ENCODE data around the gene PTPRM. TPM values are rescaled to one million over a fixed set of nuclear protein-coding genes. Genes with fewer than 3 reads are reported as not detected.

Gene PTPRM
- total RNA-seq, 4 donors from 2014 or later: 22.5 to 92.5 (median 39.2) TPM

GRCh38 chr18:7764405-7764804 is 197.3 kb downstream of the PTPRM start:
- no peaks in the 10 kb centered on the region for H3K27me3 ChIP-seq
- in situ Hi-C loops (cut with MboI; ENCODE audit: low pct_ligation_motif_present in 1 of 4, low pct_unique_long_range_greater_than_20kb in 1 of 4, low sequenced_read_pairs in 3 of 4) (no loop called here), intact Hi-C loops (cut with DNase I; ENCODE audit: low total_unique reads) (no loop called here)
- H3K36me3 ChIP-seq: no peaks in the 10 kb centered on the region
- no peak for DNase-seq
- no peaks in the 10 kb centered on the region for H3K9me3 ChIP-seq
- H3K4me1 ChIP-seq: peaks cover 0 to under 1% (median 0%) of the 10 kb centered on the region in 4 donors
- WGBS, 2 donors (ENCODE audit: low coverage in 1 of 2): 65 to 71% methylated on average over 1 to 2 of the region's 2 CpGs
- no peak overlapping the region for H3K4me3 ChIP-seq
- H3K27ac ChIP-seq: no peak overlapping the region
- TF ChIP-seq POLR2A (IDR thresholded peaks at IDR 0.05) (no peak), EP300 (IDR thresholded peaks at IDR 0.05; ENCODE audit: low read depth) (no peak), CTCF (IDR thresholded peaks at IDR 0.05) (no peak), POLR2AphosphoS5 (IDR thresholded peaks at IDR 0.05) (no peak)

- Histone ChIP-seq H3K27me3 (no peaks in the 10 kb centered on the region), H3K4me1 (peaks cover 0 to 2% (median 0%) of the 10 kb centered on the region in 4 donors), H3K9me3 (no peaks in the 10 kb centered on the region), H3K4me3 (no peak overlapping the region), H3K27ac (no peak overlapping the region), H3K36me3 (no peaks in the 10 kb centered on the region)
- in situ Hi-C loops (cut with MboI; ENCODE audit: low pct_ligation_motif_present in 1 of 4, low pct_unique_long_range_greater_than_20kb in 1 of 4, low sequenced_read_pairs in 3 of 4): no loop called here
- 43 to 66% methylated on average over 1 to 4 of the region's 4 CpGs for WGBS, 2 donors (ENCODE audit: low coverage in 1 of 2)
- no peak for DNase-seq
- intact Hi-C loops (cut with DNase I; ENCODE audit: low total_unique reads): no loop called here
- TF ChIP-seq POLR2A (IDR thresholded peaks at IDR 0.05): no peak
- TF ChIP-seq EP300 (IDR thresholded peaks at IDR 0.05; ENCODE audit: low read depth): no peak
- no peak for TF ChIP-seq POLR2AphosphoS5 (IDR thresholded peaks at IDR 0.05)
- TF ChIP-seq CTCF (IDR thresholded peaks at IDR 0.05): no peak
Observed at GRCh38 chr18:7766346-7766745, 199.2 kb downstream of the PTPRM start.

GRCh38 chr18:7766817-7767216 is 199.7 kb downstream of the PTPRM start:
- no peak for DNase-seq
- H3K36me3 ChIP-seq: no peaks in the 10 kb centered on the region
- in situ Hi-C loops (cut with MboI; ENCODE audit: low pct_ligation_motif_present in 1 of 4, low pct_unique_long_range_greater_than_20kb in 1 of 4, low sequenced_read_pairs in 3 of 4): no loop called here
- intact Hi-C loops (cut with DNase I; ENCODE audit: low total_unique reads): no loop called here
- H3K4me1 ChIP-seq: peaks cover 0 to 4% (median 3%) of the 10 kb centered on the region in 4 donors
- no peaks in the 10 kb centered on the region for H3K27me3 ChIP-seq
- H3K27ac ChIP-seq: no peak overlapping the region
- TF ChIP-seq POLR2AphosphoS5 (IDR thresholded peaks at IDR 0.05) (no peak), POLR2A (IDR thresholded peaks at IDR 0.05) (no peak)
- WGBS, 2 donors (ENCODE audit: low coverage in 1 of 2): 83% methylated on average over 1 of the region's 1 CpG
- H3K4me3 ChIP-seq: no peak overlapping the region
- H3K9me3 ChIP-seq: no peaks in the 10 kb centered on the region

GRCh38 chr18:7770908-7771307 is 203.8 kb downstream of the PTPRM start:
- TF ChIP-seq CTCF (IDR thresholded peaks at IDR 0.05) (no peak), POLR2AphosphoS5 (IDR thresholded peaks at IDR 0.05) (no peak), EP300 (IDR thresholded peaks at IDR 0.05; ENCODE audit: low read depth) (no peak), POLR2A (IDR thresholded peaks at IDR 0.05) (no peak)
- intact Hi-C loops (cut with DNase I; ENCODE audit: low total_unique reads): no loop called here
- WGBS, 2 donors (ENCODE audit: low coverage in 1 of 2): 52 to 54% methylated on average over 4 of the region's 4 CpGs

GRCh38 chr18:7772510-7772888 is 205.4 kb downstream of the PTPRM start:
- H3K36me3 ChIP-seq: no peaks in the 10 kb centered on the region
- no peak overlapping the region for H3K4me3 ChIP-seq
- intact Hi-C loops (cut with DNase I; ENCODE audit: low total_unique reads) (no loop called here), in situ Hi-C loops (cut with MboI; ENCODE audit: low pct_ligation_motif_present in 1 of 4, low pct_unique_long_range_greater_than_20kb in 1 of 4, low sequenced_read_pairs in 3 of 4) (no loop called here)
- peaks cover 0 to 10% (median 4%) of the 10 kb centered on the region in 4 donors for H3K4me1 ChIP-seq
- H3K9me3 ChIP-seq: no peaks in the 10 kb centered on the region
- no peaks in the 10 kb centered on the region for H3K27me3 ChIP-seq
- no peak for TF ChIP-seq POLR2A (IDR thresholded peaks at IDR 0.05)
- TF ChIP-seq EP300 (IDR thresholded peaks at IDR 0.05; ENCODE audit: low read depth): no peak
- no peak for TF ChIP-seq CTCF (IDR thresholded peaks at IDR 0.05)
- TF ChIP-seq POLR2AphosphoS5 (IDR thresholded peaks at IDR 0.05): no peak
- DNase-seq: no peak
- H3K27ac ChIP-seq: no peak overlapping the region

More at GRCh38 chr18:7770908-7771307, 203.8 kb downstream of the PTPRM start:
- Histone ChIP-seq H3K4me3 (no peak overlapping the region), H3K4me1 (peaks cover 0 to 10% (median 4%) of the 10 kb centered on the region in 4 donors), H3K36me3 (no peaks in the 10 kb centered on the region), H3K27ac (no peak overlapping the region), H3K27me3 (no peaks in the 10 kb centered on the region), H3K9me3 (no peaks in the 10 kb centered on the region)
- in situ Hi-C loops (cut with MboI; ENCODE audit: low pct_ligation_motif_present in 1 of 4, low pct_unique_long_range_greater_than_20kb in 1 of 4, low sequenced_read_pairs in 3 of 4): no loop called here
- DNase-seq: no peak
